DOHH2 (cell line): Measurements from ENCODE around the gene RAD51B.

Experiments used
- H3F3A ChIP-seq: fragments of 200-600 bp; sonication (generic), shearing (Covaris generic); 2 replicates; pipeline ENCODE4 v1.6.0; 2016; ENCODE audit warnings: antibody characterized with exemption, mild to moderate bottlenecking; ENCODE audit not compliant: control insufficient read depth, insufficient read depth
- H3K27ac ChIP-seq: fragments of 200-600 bp; sonication (generic); 2 replicates; pipeline ENCODE4 v1.5.1; 2014; ENCODE audit warnings: low read depth, mild to moderate bottlenecking, low read length, moderate library complexity
- H3K27me3 ChIP-seq: fragments of 200-600 bp; sonication (generic); 2 replicates; pipeline ENCODE4 v1.6.1; 2014; ENCODE audit warnings: mild to moderate bottlenecking, low read length, mixed read lengths; ENCODE audit not compliant: control insufficient read depth
- H3K36me3 ChIP-seq: fragments of 200-600 bp; sonication (generic); 2 replicates; pipeline ENCODE4 v1.6.1; 2014; ENCODE audit warnings: mild to moderate bottlenecking, low read length, moderate library complexity, mixed read lengths; ENCODE audit not compliant: control insufficient read depth
- H3K4me1 ChIP-seq: fragments of 200-600 bp; sonication (generic); 2 replicates; pipeline ENCODE4 v1.6.1; 2014; ENCODE audit warnings: mild to moderate bottlenecking, low read length, mixed read lengths; ENCODE audit not compliant: control insufficient read depth
- H3K4me2 ChIP-seq: fragments of 200-600 bp; sonication (generic); 2 replicates; pipeline ENCODE4 v1.6.0; 2014; ENCODE audit warnings: mild to moderate bottlenecking, low read length, moderate library complexity
- H3K4me3 ChIP-seq: fragments of 200-600 bp; sonication (generic); 2 replicates; pipeline ENCODE4 v1.5.1; 2014; ENCODE audit warnings: mild to moderate bottlenecking, low read length, mixed read lengths
- H3K79me2 ChIP-seq: fragments of 200-600 bp; sonication (generic); 2 replicates; pipeline ENCODE4 v1.6.1; 2014; ENCODE audit warnings: mild to moderate bottlenecking, low read length, mixed read lengths; ENCODE audit not compliant: control insufficient read depth
- H3K9me2 ChIP-seq: fragments of 200-600 bp; sonication (generic); replicated peaks from 2 replicates; pipeline ENCODE4 v1.6.1; 2014; ENCODE audit warnings: mild to moderate bottlenecking, low read length, mixed read lengths; ENCODE audit not compliant: control insufficient read depth
- H3K9me3 ChIP-seq: fragments of 200-600 bp; sonication (generic); 2 replicates; pipeline ENCODE4 v1.6.1; 2014; ENCODE audit warnings: antibody characterized with exemption, low read length, mixed read lengths; ENCODE audit not compliant: control insufficient read depth, insufficient read depth
- H4K20me1 ChIP-seq: fragments of 200-600 bp; sonication (generic); 2 replicates; pipeline ENCODE4 v1.6.0; 2014; ENCODE audit warnings: low read depth, mild to moderate bottlenecking, antibody characterized with exemption, low read length, moderate library complexity; ENCODE audit not compliant: control insufficient read depth, insufficient read depth
- EZH2phosphoT487 ChIP-seq: fragments of 200-600 bp; sonication (generic); IDR thresholded peaks from 2 replicates; pipeline ENCODE4 v1.6.1; 2017; ENCODE audit warnings: borderline replicate concordance, mild to moderate bottlenecking, antibody characterized with exemption, low read length, moderate library complexity, mixed read lengths
- TF ChIP-seq, protein P1 (sequence below): fragments of 200-600 bp; sonication (generic); IDR thresholded peaks from one replicate; pipeline ENCODE4 v1.5.1; 2014; ENCODE audit warnings: antibody characterized with exemption, mild to moderate bottlenecking, low read depth, low read length; ENCODE audit not compliant: poor library complexity, severe bottlenecking

The RAD51B gene

DNA sequence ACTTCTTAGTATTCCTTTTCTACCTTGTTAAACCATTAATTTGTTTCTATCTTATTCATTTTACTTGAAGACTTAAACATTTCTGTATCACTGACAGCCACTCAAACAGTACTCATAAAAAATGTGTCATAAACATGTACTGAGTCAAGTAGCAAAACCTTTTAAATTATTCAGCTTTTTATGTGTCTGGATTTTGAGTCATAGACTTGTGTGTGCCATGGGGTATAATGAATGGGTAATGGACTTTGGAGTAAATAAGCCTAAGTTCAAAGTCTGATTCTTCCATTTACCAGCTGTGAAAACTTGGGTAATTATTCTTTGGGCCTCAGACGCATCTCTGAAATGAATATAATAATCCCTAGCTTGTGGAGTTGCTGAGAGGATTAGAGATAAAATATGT, 199.0 kb downstream of the RAD51B start:
- H4K20me1 ChIP-seq = no peaks in the 10 kb centered on the region
- no peaks in the 10 kb centered on the region for H3K36me3 ChIP-seq
- peaks cover 7% of the 10 kb centered on the region for H3K4me1 ChIP-seq
- no peaks in the 10 kb centered on the region for H3K9me3 ChIP-seq
- H3K9me2 ChIP-seq = no peaks in the 10 kb centered on the region
- no peak overlapping the region for H3K27ac ChIP-seq
- TF ChIP-seq EZH2phosphoT487 = no peak
- TF ChIP-seq, protein P1, sequence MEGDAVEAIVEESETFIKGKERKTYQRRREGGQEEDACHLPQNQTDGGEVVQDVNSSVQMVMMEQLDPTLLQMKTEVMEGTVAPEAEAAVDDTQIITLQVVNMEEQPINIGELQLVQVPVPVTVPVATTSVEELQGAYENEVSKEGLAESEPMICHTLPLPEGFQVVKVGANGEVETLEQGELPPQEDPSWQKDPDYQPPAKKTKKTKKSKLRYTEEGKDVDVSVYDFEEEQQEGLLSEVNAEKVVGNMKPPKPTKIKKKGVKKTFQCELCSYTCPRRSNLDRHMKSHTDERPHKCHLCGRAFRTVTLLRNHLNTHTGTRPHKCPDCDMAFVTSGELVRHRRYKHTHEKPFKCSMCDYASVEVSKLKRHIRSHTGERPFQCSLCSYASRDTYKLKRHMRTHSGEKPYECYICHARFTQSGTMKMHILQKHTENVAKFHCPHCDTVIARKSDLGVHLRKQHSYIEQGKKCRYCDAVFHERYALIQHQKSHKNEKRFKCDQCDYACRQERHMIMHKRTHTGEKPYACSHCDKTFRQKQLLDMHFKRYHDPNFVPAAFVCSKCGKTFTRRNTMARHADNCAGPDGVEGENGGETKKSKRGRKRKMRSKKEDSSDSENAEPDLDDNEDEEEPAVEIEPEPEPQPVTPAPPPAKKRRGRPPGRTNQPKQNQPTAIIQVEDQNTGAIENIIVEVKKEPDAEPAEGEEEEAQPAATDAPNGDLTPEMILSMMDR = no peak
- H3K27me3 ChIP-seq = no peaks in the 10 kb centered on the region
- peaks cover 5% of the 10 kb centered on the region; the same call in 1 of the 2 replicates for H3K79me2 ChIP-seq
- H3K4me2 ChIP-seq = no peak overlapping the region
- H3F3A ChIP-seq = no peaks in the 10 kb centered on the region
- no peak overlapping the region for H3K4me3 ChIP-seq

DNA sequence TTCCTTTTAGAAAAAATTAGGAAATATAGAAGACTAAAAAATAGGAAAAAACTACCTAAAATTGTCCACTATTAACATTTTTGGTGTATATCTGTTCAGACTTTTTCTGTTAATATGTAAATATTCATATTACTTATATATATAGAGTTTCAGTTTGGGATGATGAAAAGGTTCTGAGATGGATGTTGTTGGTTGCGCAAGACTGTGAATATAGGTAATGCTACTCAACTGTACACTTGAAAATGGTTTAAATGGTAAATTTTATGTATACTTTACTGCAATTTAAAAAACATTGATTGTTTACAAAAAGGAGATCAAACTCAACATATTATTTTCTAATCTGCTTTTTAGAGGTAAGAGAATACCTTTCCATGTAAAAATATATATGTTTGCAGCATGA, 200.9 kb downstream of the RAD51B start:
- no peaks in the 10 kb centered on the region for H3K9me3 ChIP-seq
- H3K27ac ChIP-seq = no peak overlapping the region
- H3K36me3 ChIP-seq = no peaks in the 10 kb centered on the region
- peaks cover 12% of the 10 kb centered on the region for H3K79me2 ChIP-seq
- H3F3A ChIP-seq = no peaks in the 10 kb centered on the region
- no peak overlapping the region for H3K4me3 ChIP-seq
- H4K20me1 ChIP-seq = no peaks in the 10 kb centered on the region
- TF ChIP-seq, protein P1 = no peak
- no peak for TF ChIP-seq EZH2phosphoT487
- H3K4me2 ChIP-seq = no peak overlapping the region
- no peaks in the 10 kb centered on the region for H3K27me3 ChIP-seq
- H3K4me1 ChIP-seq = peaks cover 7% of the 10 kb centered on the region
- H3K9me2 ChIP-seq = no peaks in the 10 kb centered on the region

DNA sequence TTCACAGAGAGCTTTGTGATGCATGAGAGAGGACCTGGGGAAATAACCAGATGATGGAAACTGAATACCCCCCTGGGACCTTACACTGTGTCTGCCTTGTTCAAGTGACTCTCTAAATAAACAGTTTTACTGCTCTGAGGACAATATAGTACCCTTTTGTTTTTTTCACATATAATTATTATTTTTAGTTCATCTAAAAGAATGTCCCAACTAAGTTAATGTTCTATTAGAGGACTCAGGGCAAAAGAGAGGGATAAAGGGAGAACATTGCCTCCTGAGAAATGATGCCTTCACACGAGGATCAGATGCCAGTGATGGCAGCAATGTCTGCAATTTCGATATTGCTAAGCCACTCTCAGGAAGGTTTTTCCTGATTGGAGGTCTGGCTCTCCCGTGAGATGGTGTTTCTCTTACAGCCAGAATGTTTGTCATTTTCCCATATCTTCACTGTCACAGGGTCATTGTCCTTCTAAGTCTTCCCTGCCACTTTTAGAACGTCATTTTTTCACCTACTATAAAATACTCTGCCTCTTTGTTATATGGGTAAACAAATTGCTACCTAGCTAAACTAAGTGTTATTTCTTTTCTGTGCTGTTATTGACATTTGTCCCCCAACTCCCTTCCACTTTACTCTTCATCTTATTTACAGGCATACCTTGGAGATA, 201.6 kb downstream of the RAD51B start:
- H3K79me2 ChIP-seq = peaks cover 16% of the 10 kb centered on the region
- no peak overlapping the region for H3K4me2 ChIP-seq
- H4K20me1 ChIP-seq = no peaks in the 10 kb centered on the region
- H3K4me1 ChIP-seq = peaks cover 7% of the 10 kb centered on the region
- no peak overlapping the region for H3K27ac ChIP-seq
- TF ChIP-seq, protein P1 = no peak
- no peak for TF ChIP-seq EZH2phosphoT487
- H3K9me3 ChIP-seq = no peaks in the 10 kb centered on the region
- H3K4me3 ChIP-seq = no peak overlapping the region
- H3K27me3 ChIP-seq = no peaks in the 10 kb centered on the region
- H3F3A ChIP-seq = no peaks in the 10 kb centered on the region
- H3K36me3 ChIP-seq = no peaks in the 10 kb centered on the region
- no peaks in the 10 kb centered on the region for H3K9me2 ChIP-seq
